HepG2 (cell line): ENCODE results near the gene GLIS2. TPM values are rescaled to one million over a fixed set of nuclear protein-coding genes. Genes with fewer than 3 reads are reported as not detected.

Experiments
- CCDC6 ChIP-seq: sonication (generic); formaldehyde crosslinking; IDR thresholded peaks from 2 replicates; pipeline ENCODE4 v1.8.1; 2022; ENCODE audit warnings: mild to moderate bottlenecking, missing genetic modification reagents, moderate library complexity
- HNF4A ChIP-seq: sonication (generic); formaldehyde crosslinking; IDR thresholded peaks from 2 replicates; pipeline ENCODE4 v1.4.0; 2020; ENCODE audit warnings: missing genetic modification reagents
- HOXA7 ChIP-seq: sonication (generic); formaldehyde crosslinking; IDR thresholded peaks from 2 replicates; pipeline ENCODE4 v1.8.1; 2022; ENCODE audit warnings: mild to moderate bottlenecking, missing genetic modification reagents, moderate library complexity
- NR2F1 ChIP-seq, 2 experiments: fragments of 450-650 bp in 1 of 2; formaldehyde crosslinking in 1 of 2; IDR thresholded peaks; 2 replicates each; pipeline versions ENCODE4 v1.5.0 to v1.6.1; 2016 to 2020; ENCODE audit warnings: mild to moderate bottlenecking in 1 of 2, missing compliant biosample characterization in 1 of 2, missing genetic modification reagents in 1 of 2, moderate library complexity in 1 of 2
- ZFX ChIP-seq: sonication (generic); formaldehyde crosslinking; IDR thresholded peaks from 2 replicates; pipeline ENCODE4 v1.4.0; 2020; ENCODE audit warnings: mild to moderate bottlenecking, low read depth, missing genetic modification reagents, moderate library complexity
- ZNF121 ChIP-seq: sonication (generic); formaldehyde crosslinking; IDR thresholded peaks from 2 replicates; pipeline ENCODE4 v1.5.0; 2020; ENCODE audit warnings: mild to moderate bottlenecking, missing genetic modification reagents
- ZNF235 ChIP-seq: sonication (generic); formaldehyde crosslinking; IDR thresholded peaks from 2 replicates; pipeline ENCODE4 v1.8.1; 2023; ENCODE audit warnings: mild to moderate bottlenecking, missing genetic modification reagents, borderline replicate concordance
- ZNF451 ChIP-seq: sonication (generic); formaldehyde crosslinking; IDR thresholded peaks from 2 replicates; pipeline ENCODE4 v1.5.0; 2020; ENCODE audit warnings: mild to moderate bottlenecking, missing genetic modification reagents
- ZNF557 ChIP-seq: sonication (generic); formaldehyde crosslinking; IDR thresholded peaks from 2 replicates; pipeline ENCODE4 v1.4.0; 2020; ENCODE audit warnings: missing genetic modification reagents
- polyA plus RNA-seq, 8 experiments: library from polyadenylated mRNA; depleted of rRNA in 3 of 8; stranded (reverse) in 7 of 8; unstranded in 1 of 8; fragments of >200 nt; fragmentation: Illumina TruSeq in 4 of 8; extraction: Trizol in 4 of 8; gene quantifications; 2 replicates each; pipeline versions ENCODE4 v1.2.1 to v1.2.3, GENCODE V29; 2011 to 2016; ENCODE audit warnings: low read depth in 4 of 8, missing spikeins in 1 of 8, mixed read lengths in 1 of 8; ENCODE audit not compliant: insufficient read depth in 1 of 8
- total RNA-seq, 5 experiments: library from RNA; depleted of rRNA; stranded (reverse); fragments of >200 nt; fragmentation: Illumina TruSeq; extraction: Trizol; gene quantifications; 2 replicates each; pipeline ENCODE4 v1.2.3, GENCODE V29; 2016; ENCODE audit warnings: low read depth in 1 of 5
- TF ChIP-seq, protein P1 (sequence below): sonication (generic); formaldehyde crosslinking; IDR thresholded peaks from 2 replicates; pipeline ENCODE4 v1.4.0; 2020; ENCODE audit warnings: low read depth, mild to moderate bottlenecking, missing genetic modification reagents
- TF ChIP-seq, protein P2 (sequence below): sonication (generic); formaldehyde crosslinking; IDR thresholded peaks from 2 replicates; pipeline ENCODE4 v1.8.0; 2022; ENCODE audit warnings: missing genetic modification reagents, mild to moderate bottlenecking, borderline replicate concordance
- TF ChIP-seq, protein P3 (sequence below): sonication (generic); formaldehyde crosslinking; IDR thresholded peaks from 2 replicates; pipeline ENCODE4 v1.4.0; 2020; ENCODE audit warnings: missing genetic modification reagents
- TF ChIP-seq, protein P4 (sequence below), 2 experiments: sonication (generic) in 1 of 2; formaldehyde crosslinking in 1 of 2; IDR thresholded peaks; 2 replicates each; pipeline versions ENCODE4 v1.4.0 to v1.6.1; 2018 to 2020; ENCODE audit warnings: missing genetic modification reagents in 2 of 2, borderline replicate concordance in 1 of 2, low read depth in 1 of 2, mild to moderate bottlenecking in 1 of 2, missing biosample characterization in 1 of 2
- TF ChIP-seq, protein P5 (sequence below): IDR thresholded peaks from 2 replicates; pipeline ENCODE4 v1.6.1; 2016; ENCODE audit warnings: low read depth, control low read depth
- TF ChIP-seq, protein P6 (sequence below): sonication (generic); formaldehyde crosslinking; conservative IDR thresholded peaks from 2 replicates; pipeline ENCODE4 v1.4.0; 2020; ENCODE audit warnings: missing genetic modification reagents

The GLIS2 gene
- total and polyA plus RNA-seq, 2 of the 13 experiments (the other 11 are each of a cell fraction or from before 2014, with no cell fraction given), result 0.28 to 0.29 TPM

DNA sequence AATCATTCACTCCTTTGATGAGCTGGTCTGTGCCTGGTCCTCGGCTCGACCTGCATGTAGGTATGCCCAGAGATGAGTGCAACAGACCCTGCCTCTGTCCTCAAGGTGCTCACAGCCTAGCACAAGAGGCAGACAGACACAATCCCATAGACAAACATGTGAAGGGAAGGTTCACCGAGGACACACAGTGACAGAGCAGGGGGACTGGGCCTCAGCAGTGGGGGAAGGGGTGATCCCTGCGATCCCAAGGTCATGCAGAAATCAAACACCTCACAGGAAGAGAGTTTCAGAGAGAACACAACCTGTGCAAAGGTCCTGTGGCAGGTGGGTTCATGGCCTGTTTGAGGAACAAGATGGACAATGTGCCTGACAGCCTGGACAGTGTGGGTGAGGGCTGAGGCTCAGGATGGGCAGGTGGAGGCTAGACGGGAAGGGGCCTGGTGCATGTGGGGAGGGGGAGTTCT lies 51.6 kb downstream of the GLIS2 start (continued):
- TF ChIP-seq, protein P1, sequence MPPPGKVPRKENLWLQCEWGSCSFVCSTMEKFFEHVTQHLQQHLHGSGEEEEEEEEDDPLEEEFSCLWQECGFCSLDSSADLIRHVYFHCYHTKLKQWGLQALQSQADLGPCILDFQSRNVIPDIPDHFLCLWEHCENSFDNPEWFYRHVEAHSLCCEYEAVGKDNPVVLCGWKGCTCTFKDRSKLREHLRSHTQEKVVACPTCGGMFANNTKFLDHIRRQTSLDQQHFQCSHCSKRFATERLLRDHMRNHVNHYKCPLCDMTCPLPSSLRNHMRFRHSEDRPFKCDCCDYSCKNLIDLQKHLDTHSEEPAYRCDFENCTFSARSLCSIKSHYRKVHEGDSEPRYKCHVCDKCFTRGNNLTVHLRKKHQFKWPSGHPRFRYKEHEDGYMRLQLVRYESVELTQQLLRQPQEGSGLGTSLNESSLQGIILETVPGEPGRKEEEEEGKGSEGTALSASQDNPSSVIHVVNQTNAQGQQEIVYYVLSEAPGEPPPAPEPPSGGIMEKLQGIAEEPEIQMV (CRISPR knock-in tag), result 0 out of 2 replicates have a peak, but pooled peaks have one; percentile 28
- TF ChIP-seq, protein P2, sequence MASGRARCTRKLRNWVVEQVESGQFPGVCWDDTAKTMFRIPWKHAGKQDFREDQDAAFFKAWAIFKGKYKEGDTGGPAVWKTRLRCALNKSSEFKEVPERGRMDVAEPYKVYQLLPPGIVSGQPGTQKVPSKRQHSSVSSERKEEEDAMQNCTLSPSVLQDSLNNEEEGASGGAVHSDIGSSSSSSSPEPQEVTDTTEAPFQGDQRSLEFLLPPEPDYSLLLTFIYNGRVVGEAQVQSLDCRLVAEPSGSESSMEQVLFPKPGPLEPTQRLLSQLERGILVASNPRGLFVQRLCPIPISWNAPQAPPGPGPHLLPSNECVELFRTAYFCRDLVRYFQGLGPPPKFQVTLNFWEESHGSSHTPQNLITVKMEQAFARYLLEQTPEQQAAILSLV (CRISPR knock-in tag), result peak; percentile 77; the same call in 1 of the 2 replicates
- TF ChIP-seq ZNF557 (CRISPR knock-in tag) (no peak), ZNF451 (CRISPR knock-in tag) (0 out of 2 replicates have a peak, but pooled peaks have one; percentile 50), NR2F1 (CRISPR knock-in tag; IDR thresholded peaks at IDR 0.05) (peak in 1 of 2 experiments; percentile 40; a peak in 1 of 4 replicates), ZNF235 (CRISPR knock-in tag) (0 out of 2 replicates have a peak, but pooled peaks have one; percentile 35), CCDC6 (CRISPR knock-in tag) (no peak), HNF4A (CRISPR knock-in tag) (peak; percentile 84; the same call in 1 of the 2 replicates), ZNF121 (CRISPR knock-in tag) (no peak), HOXA7 (CRISPR knock-in tag) (no peak), ZFX (peak; percentile 80)
- TF ChIP-seq, protein P3, sequence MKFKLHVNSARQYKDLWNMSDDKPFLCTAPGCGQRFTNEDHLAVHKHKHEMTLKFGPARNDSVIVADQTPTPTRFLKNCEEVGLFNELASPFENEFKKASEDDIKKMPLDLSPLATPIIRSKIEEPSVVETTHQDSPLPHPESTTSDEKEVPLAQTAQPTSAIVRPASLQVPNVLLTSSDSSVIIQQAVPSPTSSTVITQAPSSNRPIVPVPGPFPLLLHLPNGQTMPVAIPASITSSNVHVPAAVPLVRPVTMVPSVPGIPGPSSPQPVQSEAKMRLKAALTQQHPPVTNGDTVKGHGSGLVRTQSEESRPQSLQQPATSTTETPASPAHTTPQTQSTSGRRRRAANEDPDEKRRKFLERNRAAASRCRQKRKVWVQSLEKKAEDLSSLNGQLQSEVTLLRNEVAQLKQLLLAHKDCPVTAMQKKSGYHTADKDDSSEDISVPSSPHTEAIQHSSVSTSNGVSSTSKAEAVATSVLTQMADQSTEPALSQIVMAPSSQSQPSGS (CRISPR knock-in tag), result peak; percentile 66; the same call in 1 of the 2 replicates
- TF ChIP-seq, protein P4, sequence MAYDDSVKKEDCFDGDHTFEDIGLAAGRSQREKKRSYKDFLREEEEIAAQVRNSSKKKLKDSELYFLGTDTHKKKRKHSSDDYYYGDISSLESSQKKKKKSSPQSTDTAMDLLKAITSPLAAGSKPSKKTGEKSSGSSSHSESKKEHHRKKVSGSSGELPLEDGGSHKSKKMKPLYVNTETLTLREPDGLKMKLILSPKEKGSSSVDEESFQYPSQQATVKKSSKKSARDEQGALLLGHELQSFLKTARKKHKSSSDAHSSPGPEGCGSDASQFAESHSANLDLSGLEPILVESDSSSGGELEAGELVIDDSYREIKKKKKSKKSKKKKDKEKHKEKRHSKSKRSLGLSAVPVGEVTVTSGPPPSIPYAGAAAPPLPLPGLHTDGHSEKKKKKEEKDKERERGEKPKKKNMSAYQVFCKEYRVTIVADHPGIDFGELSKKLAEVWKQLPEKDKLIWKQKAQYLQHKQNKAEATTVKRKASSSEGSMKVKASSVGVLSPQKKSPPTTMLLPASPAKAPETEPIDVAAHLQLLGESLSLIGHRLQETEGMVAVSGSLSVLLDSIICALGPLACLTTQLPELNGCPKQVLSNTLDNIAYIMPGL (CRISPR knock-in tag; IDR thresholded peaks at IDR 0.05; ENCODE audit: borderline replicate concordance in 1 of 2, low read depth in 1 of 2), result peak in 1 of 2 experiments; percentile 52; a peak in 1 of 4 replicates
- TF ChIP-seq, protein P5, sequence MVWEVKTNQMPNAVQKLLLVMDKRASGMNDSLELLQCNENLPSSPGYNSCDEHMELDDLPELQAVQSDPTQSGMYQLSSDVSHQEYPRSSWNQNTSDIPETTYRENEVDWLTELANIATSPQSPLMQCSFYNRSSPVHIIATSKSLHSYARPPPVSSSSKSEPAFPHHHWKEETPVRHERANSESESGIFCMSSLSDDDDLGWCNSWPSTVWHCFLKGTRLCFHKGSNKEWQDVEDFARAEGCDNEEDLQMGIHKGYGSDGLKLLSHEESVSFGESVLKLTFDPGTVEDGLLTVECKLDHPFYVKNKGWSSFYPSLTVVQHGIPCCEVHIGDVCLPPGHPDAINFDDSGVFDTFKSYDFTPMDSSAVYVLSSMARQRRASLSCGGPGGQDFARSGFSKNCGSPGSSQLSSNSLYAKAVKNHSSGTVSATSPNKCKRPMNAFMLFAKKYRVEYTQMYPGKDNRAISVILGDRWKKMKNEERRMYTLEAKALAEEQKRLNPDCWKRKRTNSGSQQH (CRISPR knock-in tag), result 0 out of 2 replicates have a peak, but pooled peaks have one; percentile 55
- TF ChIP-seq, protein P6, sequence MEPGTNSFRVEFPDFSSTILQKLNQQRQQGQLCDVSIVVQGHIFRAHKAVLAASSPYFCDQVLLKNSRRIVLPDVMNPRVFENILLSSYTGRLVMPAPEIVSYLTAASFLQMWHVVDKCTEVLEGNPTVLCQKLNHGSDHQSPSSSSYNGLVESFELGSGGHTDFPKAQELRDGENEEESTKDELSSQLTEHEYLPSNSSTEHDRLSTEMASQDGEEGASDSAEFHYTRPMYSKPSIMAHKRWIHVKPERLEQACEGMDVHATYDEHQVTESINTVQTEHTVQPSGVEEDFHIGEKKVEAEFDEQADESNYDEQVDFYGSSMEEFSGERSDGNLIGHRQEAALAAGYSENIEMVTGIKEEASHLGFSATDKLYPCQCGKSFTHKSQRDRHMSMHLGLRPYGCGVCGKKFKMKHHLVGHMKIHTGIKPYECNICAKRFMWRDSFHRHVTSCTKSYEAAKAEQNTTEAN, result no peak
